Endothelial cell (in vitro differentiated cells): ENCODE data around the gene TEAD1. TPM values are rescaled to one million over a fixed set of nuclear protein-coding genes. Genes with fewer than 3 reads are reported as not detected.

Experiments used
- DNase-seq: peaks from one replicate; pipeline ENCODE4 v3.0.0; 2021; ENCODE audit warnings: low spot score
- H3K27ac Mint-ChIP-seq: one replicate; pipeline ENCODE4 v1.8.0; 2021; ENCODE audit warnings: mixed read lengths, inconsistent platforms; ENCODE audit not compliant: unreplicated experiment
- H3K27me3 Mint-ChIP-seq: one replicate; pipeline ENCODE4 v1.8.0; 2021; ENCODE audit warnings: mild to moderate bottlenecking, moderate library complexity, mixed read lengths, inconsistent platforms; ENCODE audit not compliant: unreplicated experiment
- H3K36me3 Mint-ChIP-seq: one replicate; pipeline ENCODE4 v1.8.0; 2021; ENCODE audit warnings: mild to moderate bottlenecking, low read depth, mixed read lengths, inconsistent platforms; ENCODE audit not compliant: unreplicated experiment
- H3K4me1 Mint-ChIP-seq: one replicate; pipeline ENCODE4 v1.8.0; 2021; ENCODE audit warnings: mild to moderate bottlenecking, mixed read lengths, inconsistent platforms; ENCODE audit not compliant: unreplicated experiment
- H3K4me3 Mint-ChIP-seq: one replicate; pipeline ENCODE4 v1.8.0; 2021; ENCODE audit warnings: mild to moderate bottlenecking, mixed read lengths, inconsistent platforms; ENCODE audit not compliant: unreplicated experiment
- H3K9me3 Mint-ChIP-seq: one replicate; pipeline ENCODE4 v1.8.0; 2021; ENCODE audit warnings: mixed read lengths, inconsistent platforms; ENCODE audit not compliant: unreplicated experiment
- CTCF ChIP-seq: fragments of 200-600 bp; sonication (generic); IDR thresholded peaks from one replicate; pipeline ENCODE4 v1.5.0; 2021; ENCODE audit warnings: antibody characterized with exemption; ENCODE audit not compliant: unreplicated experiment
- total RNA-seq: library from RNA; stranded (reverse); fragmentation: NEBNext Ultra II Directional; extraction: Animal tissue kit (Norgen Biotek cat#: 25700); gene quantifications from one replicate; pipeline ENCODE4 v1.2.1, GENCODE V29; 2021; ENCODE audit not compliant: unreplicated experiment

Gene TEAD1
- total RNA-seq, 1 donor from 2014 or later: 54.4 TPM

- Mint-ChIP-seq H3K27ac (no peak overlapping the region), H3K36me3 (no peaks in the 10 kb centered on the region), H3K27me3 (no peaks in the 10 kb centered on the region), H3K4me1 (no peaks in the 10 kb centered on the region), H3K4me3 (no peak overlapping the region), H3K9me3 (no peaks in the 10 kb centered on the region)
- no peak for TF ChIP-seq CTCF
- DNase-seq: no peak
Observed at GRCh38 chr11:12968826-12969225, 294.6 kb downstream of the TEAD1 start.

GRCh38 chr11:12971955-12972354 lies 297.7 kb downstream of the TEAD1 start:
- H3K4me3 Mint-ChIP-seq: no peak overlapping the region
- H3K27me3 Mint-ChIP-seq: no peaks in the 10 kb centered on the region
- H3K36me3 Mint-ChIP-seq: no peaks in the 10 kb centered on the region
- no peaks in the 10 kb centered on the region for H3K9me3 Mint-ChIP-seq
- TF ChIP-seq CTCF: no peak
- H3K4me1 Mint-ChIP-seq: no peaks in the 10 kb centered on the region
- H3K27ac Mint-ChIP-seq: no peak overlapping the region
- DNase-seq: no peak

GRCh38 chr11:12973528-12974181 lies 299.4 kb downstream of the TEAD1 start:
- Mint-ChIP-seq H3K27me3 (no peaks in the 10 kb centered on the region), H3K9me3 (no peaks in the 10 kb centered on the region), H3K4me1 (peaks cover 7% of the 10 kb centered on the region), H3K4me3 (no peak overlapping the region), H3K36me3 (no peaks in the 10 kb centered on the region), H3K27ac (no peak overlapping the region)
- no peak for DNase-seq
- no peak for TF ChIP-seq CTCF

- Mint-ChIP-seq H3K4me1 (peaks cover 21% of the 10 kb centered on the region), H3K4me3 (no peak overlapping the region), H3K27ac (no peak overlapping the region), H3K36me3 (no peaks in the 10 kb centered on the region), H3K27me3 (peaks cover 1% of the 10 kb centered on the region), H3K9me3 (no peaks in the 10 kb centered on the region)
- TF ChIP-seq CTCF: no peak
- no peak for DNase-seq
Observed at GRCh38 chr11:12975195-12975594, 301.0 kb downstream of the TEAD1 start.

- no peak overlapping the region for H3K27ac Mint-ChIP-seq
- peaks cover 41% of the 10 kb centered on the region for H3K4me1 Mint-ChIP-seq
- H3K4me3 Mint-ChIP-seq: no peak overlapping the region
- H3K36me3 Mint-ChIP-seq: no peaks in the 10 kb centered on the region
- TF ChIP-seq CTCF: no peak
- H3K9me3 Mint-ChIP-seq: no peaks in the 10 kb centered on the region
- peaks cover 2% of the 10 kb centered on the region for H3K27me3 Mint-ChIP-seq
- DNase-seq: peak; percentile 6
Observed at GRCh38 chr11:12979928-12980689, 305.9 kb downstream of the TEAD1 start.
